T-helper 22 cell (primary cell): ENCODE results near the gene SGTB.
"Not testable (repeated sequence)": the region's sequence is repeated elsewhere in the genome, so short reads cannot be mapped to it uniquely, and the experiment has no call there.

Experiments used
- DNase-seq: peaks from one replicate; pipeline ENCODE4 v3.0.0-alpha.2; 2020; ENCODE audit warnings: low read depth

SGTB gene

GRCh38 chr5:65734196-65734775 is 12.4 kb upstream of the SGTB start:
- DNase-seq = not testable (repeated sequence)

- not testable (repeated sequence) for DNase-seq
These were observed 10.1 kb upstream of the SGTB start for GRCh38 chr5:65732046-65732445.

DNA sequence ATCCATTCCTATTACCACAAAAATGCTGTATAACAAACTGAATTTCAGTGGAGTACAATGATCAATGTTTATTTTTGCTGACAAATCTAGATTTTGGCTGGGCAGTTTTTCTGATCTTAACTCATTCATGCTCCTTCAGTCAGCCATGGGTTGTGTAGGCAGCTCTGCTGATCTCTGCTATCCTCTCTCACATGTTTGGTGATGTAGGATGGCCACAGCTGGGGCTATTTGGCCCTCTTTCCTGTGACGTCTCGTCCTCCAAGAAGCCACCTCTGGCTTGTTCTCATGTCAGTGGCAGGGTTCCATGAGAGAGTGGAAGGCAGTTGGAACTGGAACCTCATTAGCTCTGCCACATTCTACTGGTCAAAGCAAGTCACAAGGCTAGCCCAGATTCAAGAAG is 9.0 kb upstream of the SGTB start:
- DNase-seq = no peak

DNA sequence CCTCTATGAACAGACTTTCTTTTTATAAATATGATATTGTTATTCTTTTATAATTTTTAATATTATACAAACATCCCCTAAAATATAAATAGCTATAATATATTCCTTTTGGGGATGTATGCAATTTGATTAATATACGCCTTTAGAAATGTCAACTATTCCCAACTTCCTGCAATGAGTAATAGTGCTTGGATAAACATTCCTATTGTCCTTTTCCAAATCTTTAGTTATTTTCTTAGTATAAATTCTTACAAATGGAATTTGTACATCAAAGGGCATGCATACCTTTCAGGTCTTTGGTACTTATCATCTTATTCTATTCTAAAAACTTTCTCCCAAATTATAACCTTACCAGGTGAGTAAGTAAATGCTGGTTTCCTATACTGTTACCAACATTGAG is 6.3 kb upstream of the SGTB start:
- DNase-seq = no peak

DNA sequence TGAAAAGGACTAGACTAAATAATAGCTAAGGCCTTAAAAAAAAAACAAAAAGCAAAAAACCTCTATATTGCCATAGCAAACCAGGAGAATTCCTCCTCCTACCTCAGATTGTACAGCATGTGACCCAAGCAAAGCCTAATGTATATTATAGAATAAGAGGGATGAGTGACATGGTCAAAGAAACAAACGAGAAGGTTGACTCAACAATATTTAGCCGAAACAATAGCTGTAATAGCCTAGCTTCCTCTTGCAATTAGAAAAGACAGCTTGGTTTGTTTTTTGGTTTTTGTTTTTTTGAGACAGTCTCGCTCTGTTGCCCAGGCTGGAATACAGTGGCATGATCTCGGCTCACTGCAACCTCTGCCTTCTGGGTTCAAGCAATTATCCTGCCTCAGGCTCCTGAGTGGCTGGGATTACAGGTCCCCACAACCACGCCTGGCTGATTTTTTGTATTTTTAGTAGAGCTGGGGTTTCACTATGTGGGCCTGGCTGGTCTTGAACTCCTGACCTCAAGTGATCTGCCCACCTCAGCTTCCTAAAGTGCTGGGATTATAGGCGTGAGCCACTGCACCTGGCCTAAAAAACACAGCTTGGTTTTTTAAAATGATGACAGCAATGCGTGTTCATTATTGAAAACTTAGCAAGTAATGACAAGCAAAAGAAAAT is 5.7 kb upstream of the SGTB start:
- no peak for DNase-seq

- DNase-seq = no peak
These were observed 880 bp upstream of the SGTB start for GRCh38 chr5:65722575-65723403.

DNA sequence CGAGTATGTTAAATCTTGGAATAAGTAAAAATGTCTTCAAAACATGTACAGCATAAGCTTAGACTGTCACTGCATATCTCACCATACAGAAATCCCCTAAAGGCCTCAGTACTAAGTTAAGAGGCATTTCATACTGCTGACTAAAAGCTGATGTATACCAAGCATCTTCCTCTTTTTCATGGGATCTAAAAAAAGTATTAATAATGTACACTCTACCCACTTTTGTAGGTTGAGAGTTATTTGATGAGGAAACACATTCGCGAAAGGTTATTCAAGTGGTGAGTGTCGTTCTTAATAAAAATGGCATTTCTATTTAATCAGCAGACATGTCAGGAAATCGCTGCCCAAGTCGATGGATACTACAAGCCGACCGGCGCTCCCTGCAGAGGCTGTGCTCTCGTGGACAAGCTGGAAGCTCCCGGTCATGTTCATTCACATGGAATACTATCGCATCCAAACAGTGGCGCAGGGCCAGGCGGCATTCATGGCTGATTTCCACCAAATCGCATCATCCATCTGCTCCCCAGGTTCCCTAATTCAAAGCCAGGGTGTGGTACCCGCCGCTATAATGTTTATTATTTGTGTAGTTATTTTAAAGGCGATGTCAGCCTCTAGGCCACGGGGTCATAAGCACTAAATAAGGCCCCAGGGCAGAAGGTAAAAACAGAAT is 724 bp downstream of the SGTB start:
- no peak for DNase-seq

GRCh38 chr5:65718576-65719310 is 3.2 kb downstream of the SGTB start:
- DNase-seq = no peak

- no peak for DNase-seq
These were observed 13.8 kb downstream of the SGTB start for GRCh38 chr5:65708145-65708544.

DNA sequence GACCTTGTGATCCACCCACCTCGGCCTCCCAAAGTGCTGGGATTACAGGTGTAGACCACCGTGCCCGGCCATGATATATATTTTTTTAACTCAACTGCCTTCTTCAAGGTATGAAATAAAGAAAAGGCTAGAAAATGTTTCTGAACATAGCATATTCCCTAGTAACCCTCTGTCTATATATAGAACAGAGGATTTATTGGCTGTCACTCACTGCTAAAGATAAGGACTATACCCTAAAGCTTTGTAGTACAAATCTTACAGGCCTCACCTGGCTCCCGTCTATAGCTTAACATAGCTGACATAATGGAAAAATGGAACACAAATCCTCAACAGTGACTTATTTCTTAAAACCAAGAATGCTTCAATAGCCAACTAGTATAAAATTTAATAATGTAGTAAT is 14.2 kb downstream of the SGTB start:
- DNase-seq = no peak

DNA sequence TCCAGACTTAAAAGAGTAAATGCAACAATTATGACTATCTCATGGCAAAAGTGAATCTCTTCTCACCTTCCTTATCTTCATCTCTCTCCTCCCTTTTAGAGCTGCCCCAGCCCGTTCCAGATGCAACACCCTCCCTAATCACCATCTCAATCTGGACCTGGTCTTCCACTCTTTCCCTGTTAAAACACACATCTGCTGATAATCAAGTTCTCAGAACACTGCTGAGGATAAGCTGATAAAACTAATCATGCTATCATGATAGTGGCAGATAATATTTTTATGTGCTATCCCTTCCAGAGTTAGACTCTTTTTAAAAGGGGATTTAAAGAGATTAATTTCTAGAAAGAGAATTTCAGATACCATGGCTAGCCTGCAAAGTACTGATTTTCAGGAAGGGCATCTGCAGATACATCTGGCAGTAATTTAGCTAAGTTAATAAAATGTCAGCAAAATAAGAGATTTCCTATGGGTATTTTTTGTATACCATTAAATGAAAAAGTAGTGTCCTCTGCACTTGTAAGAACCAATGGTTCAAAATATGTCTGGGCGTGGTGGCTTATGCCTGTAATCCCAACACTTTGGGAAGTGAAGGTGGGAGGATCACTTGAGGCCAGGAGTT is 17.2 kb downstream of the SGTB start:
- DNase-seq = no peak

- DNase-seq = no peak
These were observed 19.9 kb downstream of the SGTB start for GRCh38 chr5:65702036-65702435.

- DNase-seq = no peak
These were observed 22.6 kb downstream of the SGTB start for GRCh38 chr5:65699338-65699737.

GRCh38 chr5:65696892-65697291 is 25.0 kb downstream of the SGTB start:
- no peak for DNase-seq

- no peak for DNase-seq
These were observed 26.0 kb downstream of the SGTB start for GRCh38 chr5:65695896-65696295.

DNA sequence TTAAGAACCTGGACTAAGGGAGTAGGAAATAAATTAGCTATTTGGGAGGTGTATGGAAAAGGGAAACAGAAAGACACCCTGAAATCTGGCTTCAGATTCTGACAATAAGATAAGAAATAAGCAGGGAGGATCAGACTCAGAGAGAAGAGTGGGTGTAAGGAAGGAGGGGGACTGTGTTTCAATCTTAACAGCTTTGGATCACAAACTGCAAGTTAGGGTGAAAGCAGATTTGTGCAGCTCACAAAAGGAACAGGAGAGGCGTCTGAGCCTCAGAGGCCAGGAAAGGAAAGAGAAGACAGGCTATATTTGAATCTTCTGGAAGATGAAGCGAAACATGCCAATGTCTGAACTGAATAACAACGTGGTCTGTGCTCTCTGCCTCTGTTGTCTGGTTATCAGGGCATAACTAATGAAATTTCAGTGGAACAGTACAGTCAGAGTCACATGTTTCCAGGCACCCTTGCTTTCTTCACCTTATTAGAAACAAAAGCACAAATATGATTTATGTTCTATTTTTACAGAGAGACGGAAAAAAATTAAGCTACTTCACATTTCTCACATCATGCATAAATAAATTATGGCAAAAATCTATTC is 26.6 kb downstream of the SGTB start:
- DNase-seq = no peak

DNA sequence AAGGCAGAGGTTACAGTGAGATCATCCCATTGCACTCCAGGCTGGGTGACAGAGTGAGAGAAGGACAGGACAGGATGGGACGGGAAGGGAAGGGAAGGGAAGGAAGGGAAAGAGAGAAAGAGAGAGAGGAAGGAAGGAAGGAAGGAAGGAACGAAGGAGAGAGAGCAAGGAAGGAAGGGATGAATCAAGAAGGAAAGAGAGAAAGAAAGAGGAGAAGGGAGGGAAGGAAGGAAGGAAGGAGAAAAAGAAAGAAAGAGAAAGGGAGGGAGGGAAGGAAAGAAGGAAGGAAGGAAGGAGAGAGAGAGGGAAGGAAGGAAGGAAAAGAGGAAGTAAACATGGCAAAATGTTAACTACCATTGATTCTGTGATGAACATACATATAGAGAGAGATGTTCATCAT is 28.8 kb downstream of the SGTB start:
- no peak for DNase-seq

DNA sequence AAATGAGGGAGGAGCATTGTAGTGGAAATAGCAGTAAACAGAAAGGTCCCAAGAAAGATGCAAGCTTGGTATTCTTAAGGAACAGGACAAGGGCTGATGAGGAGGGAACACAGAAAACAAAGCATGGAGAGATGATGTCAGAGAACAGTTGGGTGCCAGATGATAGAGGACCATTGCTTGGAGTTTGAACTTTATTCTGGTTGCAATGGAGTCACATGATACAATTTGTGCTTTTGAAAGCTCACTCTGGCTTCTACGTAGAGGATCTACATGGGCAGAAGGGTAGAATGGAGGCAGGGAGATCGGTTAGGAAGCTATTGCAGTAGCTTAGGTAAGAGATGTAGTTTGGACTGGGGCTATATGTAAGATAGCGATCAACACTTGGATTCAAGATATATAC is 39.8 kb downstream of the SGTB start:
- no peak for DNase-seq

DNA sequence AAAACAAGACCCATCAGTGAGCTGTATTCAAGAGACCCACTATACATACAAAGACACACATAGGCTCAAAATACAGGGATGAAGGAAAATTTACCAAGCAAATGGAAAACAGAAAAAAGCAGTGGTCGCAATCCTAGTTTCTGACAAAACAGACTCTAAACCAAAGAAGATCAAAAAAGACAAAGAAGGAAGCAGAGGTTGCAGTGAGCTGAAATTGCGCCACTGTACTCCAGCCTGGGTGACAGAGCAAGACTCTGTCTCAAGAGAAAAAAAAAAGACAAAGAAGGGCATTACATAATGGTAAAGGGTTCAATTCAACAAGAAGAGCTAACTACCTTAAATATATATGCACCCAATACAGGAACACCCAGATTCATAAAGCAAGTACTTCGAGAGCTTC is 45.9 kb downstream of the SGTB start:
- not testable (repeated sequence) for DNase-seq

DNA sequence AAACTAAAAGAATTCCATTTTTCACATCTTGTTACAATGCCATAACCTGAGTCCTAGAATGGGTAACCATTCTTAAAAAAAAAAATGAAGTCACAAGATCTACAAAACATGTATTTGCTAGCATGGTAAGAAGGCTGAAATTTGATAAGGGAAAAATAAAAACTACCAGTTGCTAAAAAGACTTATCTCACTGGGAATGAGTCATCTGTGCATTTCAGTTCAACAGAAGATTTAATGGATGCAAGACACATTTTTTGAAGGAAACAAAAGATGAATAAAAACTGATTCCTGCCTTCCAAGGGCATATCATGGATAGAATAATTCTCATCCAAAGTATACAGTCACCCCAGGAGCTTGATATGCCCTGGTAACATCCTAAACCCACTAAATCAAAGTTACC is 47.2 kb downstream of the SGTB start:
- DNase-seq = no peak

- no peak for DNase-seq
These were observed 49.1 kb downstream of the SGTB start for GRCh38 chr5:65672796-65673195.
